Esophagus squamous epithelium (tissue), 5 donors: ENCODE results near the gene WBP2NL. TPM values are rescaled to one million over a fixed set of nuclear protein-coding genes. Genes with fewer than 3 reads are reported as not detected.

Experiments
- DNase-seq: peaks from one replicate; lab custom pipeline; 2025; lab: John Stamatoyannopoulos, UW
- H3K27ac ChIP-seq, 4 donors: fragments of 200-600 bp; sonication (generic); one replicate each; pipeline ENCODE4 v1.5.1; 2016 to 2019; ENCODE audit warnings: mild to moderate bottlenecking in 1 of 4
- H3K27me3 ChIP-seq, 4 donors: fragments of 200-600 bp; sonication (generic); 1 replicate in 3 of 4; 2 replicates in 1 of 4; pipeline versions ENCODE4 v1.5.1 to v1.6.0; 2017 to 2021; ENCODE audit warnings: antibody characterized with exemption in 1 of 4
- H3K36me3 ChIP-seq, 3 donors: fragments of 200-600 bp; sonication (generic); one replicate each; pipeline ENCODE4 v1.5.1; 2016 to 2019
- H3K4me1 ChIP-seq, 3 donors: fragments of 200-600 bp; sonication (generic); one replicate each; pipeline ENCODE4 v1.5.1; 2017 to 2019
- H3K4me3 ChIP-seq, 4 donors: fragments of 200-600 bp; sonication (generic); 1 replicate in 3 of 4; 2 replicates in 1 of 4; pipeline ENCODE4 v1.5.1; 2016 to 2019; ENCODE audit warnings: mild to moderate bottlenecking in 2 of 4, moderate library complexity in 1 of 4
- H3K9me3 ChIP-seq, 3 donors: fragments of 200-600 bp; sonication (generic); one replicate each; pipeline ENCODE4 v1.5.1; 2016 to 2019
- CTCF ChIP-seq, 6 experiments: fragments of 450-650 bp in 4 of 6; fragments of 200-600 bp in 2 of 6; sonication (generic) in 2 of 6; IDR thresholded peaks; one replicate each; pipeline ENCODE4 v1.5.1; 2016 to 2019; ENCODE audit warnings: antibody characterized with exemption in 6 of 6, mild to moderate bottlenecking in 4 of 6, moderate library complexity in 4 of 6
- POLR2A ChIP-seq, 4 donors: fragments of 450-650 bp; IDR thresholded peaks; one replicate each; pipeline ENCODE4 v1.6.1; 2017; ENCODE audit warnings: antibody characterized with exemption in 4 of 4, mild to moderate bottlenecking in 4 of 4, moderate library complexity in 3 of 4
- WGBS, 2 donors: methylation state at CpG; one replicate each; pipeline ENCODE4 v1.1.5; 2018; 5-methylcytosine and 5-hydroxymethylcytosine counted together
- intact Hi-C: fragments of 100-400 bp; cut with DNase I; formaldehyde crosslinking; loops from one replicate; pipeline ENCODE4 v1.15.0; 2022
- total RNA-seq, 4 donors: library from RNA; depleted of rRNA; stranded (reverse); fragments of >200 nt; gene quantifications; one replicate each; pipeline ENCODE4 v1.1.0, GENCODE V29; 2016
- donor health status: DM: yes; HTN: yes; CAD: no.

The WBP2NL gene
- total RNA-seq, 4 donors from 2014 or later, result 0.08 to 0.95 TPM; not detected in 2

DNA sequence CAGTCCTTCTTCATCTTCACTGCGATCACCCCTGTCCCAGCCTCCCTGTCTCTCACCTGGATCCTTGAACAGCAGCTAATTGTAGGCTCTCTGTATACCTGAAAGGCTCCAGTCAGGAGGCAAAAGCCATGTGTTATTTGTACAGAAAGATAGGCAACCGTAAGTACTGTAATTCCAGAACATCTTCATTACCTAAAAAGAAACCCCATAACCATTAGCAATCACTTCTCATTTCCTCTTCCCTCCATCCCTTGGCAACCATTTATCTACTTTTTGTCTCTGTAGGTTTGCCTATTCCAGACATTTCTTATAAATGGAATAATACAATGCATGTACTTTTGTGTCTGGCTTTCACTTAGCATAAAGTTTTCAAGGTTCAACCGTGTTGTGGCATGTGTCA is 54.2 kb downstream of the WBP2NL start:
- Histone ChIP-seq H3K27ac (no peak overlapping the region), H3K36me3 (no peaks in the 10 kb centered on the region), H3K9me3 (peaks cover 0 to 13% (median 7%) of the 10 kb centered on the region in 3 donors), H3K27me3 (no peaks in the 10 kb centered on the region), H3K4me3 (no peak overlapping the region), H3K4me1 (no peaks in the 10 kb centered on the region)
- WGBS, 2 donors, result 62 to 81% methylated on average over 3 of the region's 3 CpGs
- TF ChIP-seq POLR2A (IDR thresholded peaks at IDR 0.05), result no peak
- TF ChIP-seq CTCF (IDR thresholded peaks at IDR 0.05), result no peak
- DNase-seq, result no peak
- intact Hi-C loops, result no loop called here

- peaks cover 8 to 41% (median 13%) of the 10 kb centered on the region in 3 donors for H3K36me3 ChIP-seq
- no peak overlapping the region for H3K4me3 ChIP-seq
- DNase-seq, result no peak
- intact Hi-C loops, result no loop called here
- H3K4me1 ChIP-seq, result no peaks in the 10 kb centered on the region
- H3K9me3 ChIP-seq, result peaks cover 0 to 13% (median 7%) of the 10 kb centered on the region in 3 donors
- WGBS, 2 donors, result 100% methylated on average over 1 of the region's 1 CpG
- H3K27ac ChIP-seq, result no peak overlapping the region
- no peaks in the 10 kb centered on the region for H3K27me3 ChIP-seq
- TF ChIP-seq CTCF (IDR thresholded peaks at IDR 0.05), result no peak
- TF ChIP-seq POLR2A (IDR thresholded peaks at IDR 0.05), result no peak
Measured at GRCh38 chr22:42056757-42057511, 58.3 kb downstream of the WBP2NL start.

- intact Hi-C loops, result no loop called here
- no peak for DNase-seq
Measured at GRCh38 chr22:42060489-42060888, 61.9 kb downstream of the WBP2NL start.

GRCh38 chr22:42061041-42061440 is 62.5 kb downstream of the WBP2NL start:
- Histone ChIP-seq H3K36me3 (peaks cover 14 to 82% (median 27%) of the 10 kb centered on the region in 3 donors), H3K4me1 (no peaks in the 10 kb centered on the region), H3K4me3 (no peak overlapping the region), H3K27ac (no peak overlapping the region), H3K27me3 (no peaks in the 10 kb centered on the region), H3K9me3 (peaks cover 0 to 13% (median 7%) of the 10 kb centered on the region in 3 donors)
- TF ChIP-seq CTCF (IDR thresholded peaks at IDR 0.05) (no peak), POLR2A (IDR thresholded peaks at IDR 0.05) (no peak)
- WGBS, 2 donors, result 96 to 100% methylated on average over 5 to 7 of the region's 7 CpGs
- DNase-seq, result no peak
- intact Hi-C loops, result no loop called here

More at GRCh38 chr22:42060489-42060888, 61.9 kb downstream of the WBP2NL start:
- Histone ChIP-seq H3K9me3 (peaks cover 0 to 13% (median 7%) of the 10 kb centered on the region in 3 donors), H3K27me3 (no peaks in the 10 kb centered on the region), H3K27ac (no peak overlapping the region), H3K4me1 (no peaks in the 10 kb centered on the region), H3K36me3 (peaks cover 14 to 76% (median 25%) of the 10 kb centered on the region in 3 donors), H3K4me3 (no peak overlapping the region)
- 80 to 95% methylated on average over 1 to 3 of the region's 5 CpGs for WGBS, 2 donors
- TF ChIP-seq POLR2A (IDR thresholded peaks at IDR 0.05) (no peak), CTCF (IDR thresholded peaks at IDR 0.05) (no peak)

DNA sequence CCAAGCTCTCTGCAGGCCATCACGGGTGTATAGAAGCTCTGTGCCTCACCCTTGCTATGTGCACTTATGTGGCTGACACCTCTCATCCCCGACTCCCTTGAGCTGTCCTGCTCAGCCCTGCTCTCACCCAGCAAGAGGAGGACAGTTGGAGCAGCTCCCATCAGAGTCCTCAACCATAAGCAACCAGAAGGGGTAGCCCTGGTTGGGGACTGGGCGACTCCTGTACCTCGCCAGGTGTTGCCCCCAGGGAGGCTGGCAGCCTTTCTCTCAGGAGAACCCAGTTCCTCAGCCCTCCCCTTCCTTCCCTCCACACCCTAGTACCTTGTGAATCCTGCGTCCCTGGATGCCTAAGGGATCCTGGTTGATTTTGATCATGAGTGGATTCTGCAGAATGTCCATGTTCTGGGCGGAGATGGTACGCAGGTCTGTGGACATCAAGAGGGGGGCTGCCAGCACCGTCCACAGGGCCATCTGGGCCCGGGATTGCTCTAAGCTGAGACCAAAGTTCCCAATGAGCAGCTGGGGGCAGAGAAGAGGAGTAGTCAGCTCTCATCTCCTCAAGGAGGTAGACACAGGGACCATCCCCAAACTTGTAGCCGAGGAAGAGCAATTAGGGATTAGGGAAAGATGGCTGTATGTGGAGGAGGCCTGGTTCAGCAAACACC is 64.0 kb downstream of the WBP2NL start:
- H3K4me3 ChIP-seq, result no peak overlapping the region
- peaks cover 25 to 98% (median 34%) of the 10 kb centered on the region in 3 donors for H3K36me3 ChIP-seq
- H3K27ac ChIP-seq, result no peak overlapping the region
- TF ChIP-seq POLR2A (IDR thresholded peaks at IDR 0.05) (no peak), CTCF (IDR thresholded peaks at IDR 0.05) (no peak)
- intact Hi-C loops, result no loop called here
- no peaks in the 10 kb centered on the region for H3K4me1 ChIP-seq
- DNase-seq, result no peak
- H3K27me3 ChIP-seq, result no peaks in the 10 kb centered on the region
- H3K9me3 ChIP-seq, result no peaks in the 10 kb centered on the region
- WGBS, 2 donors, result 88 to 89% methylated on average over 6 of the region's 10 CpGs
